ENCODE data around the gene CNIH1. TPM values are rescaled to one million over a fixed set of nuclear protein-coding genes. Genes with fewer than 3 reads are reported as not detected.
"Not testable (repeated sequence)": the region's sequence is repeated elsewhere in the genome, so short reads cannot be mapped to it uniquely, and the experiment has no call there.

The CNIH1 gene
- total RNA-seq, 1 experiment from 2014 or later: 135 TPM

DNA sequence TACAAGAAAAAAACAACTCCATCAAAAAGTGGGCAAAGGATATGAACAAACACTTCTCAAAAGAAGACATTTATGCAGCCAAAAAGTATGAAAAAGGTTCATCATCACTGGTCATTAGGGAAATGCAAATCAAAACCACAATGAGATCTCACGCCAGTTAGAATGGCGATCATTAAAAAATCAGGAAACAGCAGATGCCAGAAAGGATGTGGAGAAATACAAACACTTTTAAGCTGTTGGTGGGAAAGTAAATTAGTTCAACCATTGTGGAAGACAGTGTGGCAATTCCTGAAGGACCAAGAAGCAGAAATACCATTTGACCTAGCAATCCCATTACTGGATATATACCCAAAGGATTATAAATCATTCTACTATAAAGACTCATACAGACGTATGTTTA is 60.6 kb downstream of the CNIH1 start:
- not testable (repeated sequence) for DNase-seq, H3K27me3 ChIP-seq, H3K4me3 ChIP-seq, H3K9me3 ChIP-seq, H3K36me3 ChIP-seq

GRCh38 chr14:54378893-54379292 is 62.3 kb downstream of the CNIH1 start:
- not testable (repeated sequence) for DNase-seq, H3K4me3 ChIP-seq, H3K36me3 ChIP-seq, H3K27me3 ChIP-seq, H3K9me3 ChIP-seq

DNA sequence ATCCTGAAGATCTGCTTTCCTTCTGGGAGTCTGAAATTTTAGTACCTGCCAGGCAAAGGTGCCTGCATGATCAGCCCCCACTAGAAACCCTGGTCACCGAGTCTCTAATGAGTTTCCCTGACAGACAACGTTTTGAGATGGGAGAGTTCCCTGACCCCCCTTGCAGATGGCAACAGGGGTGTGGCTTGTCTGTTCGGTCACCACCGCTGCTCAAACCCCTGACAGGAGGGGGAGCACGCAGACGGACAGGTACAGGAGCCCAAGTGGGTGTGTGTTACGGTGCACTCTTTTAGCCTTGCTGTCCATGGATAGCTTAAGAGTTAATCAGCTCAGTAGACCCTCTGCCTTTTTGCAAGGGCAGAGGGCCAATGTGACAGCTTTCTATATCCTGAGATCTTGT is 63.7 kb downstream of the CNIH1 start:
- Histone ChIP-seq H3K36me3 (no peaks in the 10 kb centered on the region), H3K27me3 (no peaks in the 10 kb centered on the region), H3K4me3 (no peak overlapping the region), H3K9me3 (no peaks in the 10 kb centered on the region)
- no peak for DNase-seq

DNA sequence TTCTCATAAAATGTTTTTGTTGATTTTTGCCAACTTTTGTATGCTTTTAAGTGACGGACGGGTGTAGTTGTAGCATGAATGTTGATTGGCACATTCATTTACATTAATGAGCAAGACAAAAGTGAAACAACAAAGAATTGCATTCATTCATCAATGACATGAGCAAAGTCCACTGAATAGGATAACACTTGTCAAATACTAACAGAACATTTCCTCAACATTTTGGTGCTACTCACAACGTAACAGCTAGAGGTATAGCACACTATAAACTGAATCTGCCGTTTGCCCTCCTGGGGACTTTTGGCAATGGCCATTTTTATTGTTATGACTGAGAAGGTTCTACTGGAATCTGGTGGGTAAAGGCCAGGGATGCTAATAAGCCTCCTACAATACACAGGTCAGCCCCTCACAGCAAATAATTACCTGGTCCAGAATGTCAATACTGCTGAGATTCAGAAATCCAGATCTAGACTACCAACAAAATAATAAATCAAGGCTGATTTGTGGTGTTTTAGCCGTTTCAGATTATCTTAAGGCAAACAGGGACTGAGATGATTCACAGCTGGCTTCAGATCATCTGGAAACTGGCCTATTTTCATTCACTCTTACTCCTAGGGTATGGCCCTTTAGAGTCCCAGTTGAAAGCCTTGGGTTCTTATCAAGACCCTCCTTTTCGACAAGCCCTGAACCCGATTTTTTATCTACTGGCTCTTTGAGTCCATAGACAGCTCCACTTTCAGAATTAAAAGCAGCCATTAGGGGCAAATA is 66.9 kb downstream of the CNIH1 start:
- DNase-seq: peak; percentile 62
- H3K27me3 ChIP-seq: no peaks in the 10 kb centered on the region
- H3K36me3 ChIP-seq: no peaks in the 10 kb centered on the region
- no peak overlapping the region for H3K4me3 ChIP-seq
- H3K9me3 ChIP-seq: no peaks in the 10 kb centered on the region

Other genes starting within 250 kb of the CNIH1 start
- 53.7 and 266 TPM in 2 replicates for gene CDKN3, start 44.4 kb downstream of the CNIH1 start, total RNA-seq (2014; rRNA removed; shearing (Covaris generic); ENCODE audit: low replicate concordance)
- gene GMFB, start 47.6 kb upstream of the CNIH1 start, total RNA-seq (2014; rRNA removed; shearing (Covaris generic); ENCODE audit: low replicate concordance): 34.8 and 52.8 TPM in 2 replicates
- 5.9 and 6.0 TPM in 2 replicates for gene CGRRF1, start 68.5 kb upstream of the CNIH1 start, total RNA-seq (2014; rRNA removed; shearing (Covaris generic); ENCODE audit: low replicate concordance)
- 6.0 and 8.7 TPM in 2 replicates for gene SAMD4A, start 125.8 kb upstream of the CNIH1 start, total RNA-seq (2014; rRNA removed; shearing (Covaris generic); ENCODE audit: low replicate concordance)